ENCODE results near the gene SLC38A10.

SLC38A10 gene

DNA sequence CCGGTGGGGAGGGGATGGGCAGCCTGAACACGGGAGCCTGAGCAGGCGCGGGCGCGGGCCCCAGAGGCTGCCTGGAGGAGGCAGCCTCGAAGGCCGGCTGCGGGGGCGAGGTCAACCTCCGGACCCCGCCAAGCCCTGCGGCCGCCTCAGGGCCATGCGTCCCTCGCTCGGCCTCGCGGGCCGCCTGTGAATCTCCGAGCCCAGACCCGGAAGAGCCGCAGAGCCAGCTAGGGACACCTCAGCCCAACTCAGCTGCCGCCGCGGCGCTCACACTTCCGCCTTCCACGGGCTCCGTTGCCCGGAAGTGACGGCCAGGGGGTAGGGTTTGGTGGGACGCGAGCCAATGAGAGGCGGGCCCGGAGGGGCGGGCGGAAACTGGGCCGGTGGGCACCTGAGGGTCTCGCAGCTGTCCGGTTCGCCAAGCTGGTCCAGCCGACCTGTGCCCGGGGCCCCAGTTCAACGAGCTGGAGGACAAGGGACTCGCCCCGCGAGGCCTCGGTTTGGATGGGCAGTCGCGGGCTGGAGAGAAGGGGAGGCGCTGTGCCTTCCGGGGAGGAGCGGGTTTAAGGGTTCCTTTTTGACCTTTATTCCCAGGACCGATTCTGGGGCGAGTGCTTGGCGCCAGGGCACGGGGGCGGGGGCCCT is at the start of gene SLC38A10:
SLC38A10 (minus strand) TSS at position 277 of the 645 bp plus-strand sequence. CDS start 386 bp downstream, outside the sequence.
- DNase-seq, result peak; percentile 62 to 86

DNA sequence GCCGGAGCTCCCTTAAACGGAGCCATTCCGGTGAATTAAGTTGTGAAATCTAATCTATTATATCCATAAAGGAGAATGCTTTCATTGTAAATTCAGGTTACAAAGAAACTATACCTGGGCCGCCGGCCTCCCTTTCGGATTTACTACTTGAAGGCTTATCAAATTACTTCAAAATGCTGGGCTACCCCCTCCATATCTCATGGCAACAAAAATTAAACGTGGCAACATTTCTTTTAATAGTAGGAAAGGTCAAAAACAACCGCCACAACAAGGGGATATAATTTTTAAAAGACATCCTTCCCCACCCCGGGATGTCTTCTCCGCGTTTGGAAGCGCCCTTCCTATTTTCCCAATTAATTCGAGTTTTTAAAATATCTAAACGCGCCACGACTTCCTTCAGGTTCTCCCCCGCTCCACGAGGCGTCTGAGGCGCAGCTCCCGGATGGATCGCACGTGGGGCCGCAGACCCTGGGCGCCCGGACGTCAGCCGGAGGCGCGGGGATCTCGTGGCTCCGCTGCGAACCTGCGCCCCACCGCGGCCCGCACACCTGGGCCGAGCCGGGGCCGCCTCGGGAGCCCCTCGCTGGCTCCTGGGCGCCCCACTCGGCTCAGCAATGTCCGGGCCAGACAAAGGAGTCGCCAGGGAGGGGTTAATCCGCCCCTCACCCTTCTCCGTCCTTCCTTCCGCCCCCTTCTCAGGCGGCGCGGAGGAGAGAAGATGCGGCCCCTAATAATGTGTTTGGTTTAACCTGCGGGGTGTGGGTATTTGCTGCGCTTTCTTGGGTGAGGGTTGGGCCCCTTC is 47.4 kb upstream of the SLC38A10 start:
- DNase-seq, result no peak

DNA sequence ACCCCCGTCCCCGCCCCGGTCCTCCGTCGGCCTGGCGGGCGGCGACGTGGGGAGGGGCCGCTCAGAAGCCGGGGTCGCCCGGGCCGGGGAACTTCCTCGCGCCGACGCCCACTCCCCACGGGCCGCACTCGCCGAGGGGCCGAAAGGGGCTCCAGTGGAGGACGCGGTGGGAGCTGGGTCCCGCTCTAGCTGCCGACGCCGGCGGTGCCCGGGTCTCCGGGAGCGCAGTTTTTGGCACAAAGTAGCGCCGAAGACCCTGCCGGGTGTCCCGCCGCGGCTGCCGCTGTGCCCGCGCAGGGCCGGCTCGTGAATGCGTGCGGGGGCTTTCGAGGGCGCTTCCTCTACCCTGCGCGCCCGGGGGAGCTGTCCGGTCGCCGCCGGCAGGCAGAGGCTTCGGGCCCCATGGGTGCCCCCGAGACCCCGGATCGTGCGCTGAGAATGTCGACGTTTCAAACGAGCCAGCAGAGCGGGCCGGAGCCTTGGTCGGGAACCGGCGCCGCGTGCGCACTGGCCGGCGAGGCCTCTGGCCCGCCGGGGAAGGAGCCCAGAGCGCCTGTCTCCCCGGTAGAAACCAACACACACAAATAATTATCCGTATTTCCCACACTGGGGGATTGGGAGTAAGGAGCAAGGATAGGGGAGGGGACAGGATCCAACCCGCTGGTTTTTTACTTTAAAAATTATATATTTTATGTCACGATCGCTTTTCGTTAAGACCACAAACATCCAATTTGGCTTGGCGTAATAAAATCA is 46.6 kb upstream of the SLC38A10 start:
- DNase-seq, result no peak

DNA sequence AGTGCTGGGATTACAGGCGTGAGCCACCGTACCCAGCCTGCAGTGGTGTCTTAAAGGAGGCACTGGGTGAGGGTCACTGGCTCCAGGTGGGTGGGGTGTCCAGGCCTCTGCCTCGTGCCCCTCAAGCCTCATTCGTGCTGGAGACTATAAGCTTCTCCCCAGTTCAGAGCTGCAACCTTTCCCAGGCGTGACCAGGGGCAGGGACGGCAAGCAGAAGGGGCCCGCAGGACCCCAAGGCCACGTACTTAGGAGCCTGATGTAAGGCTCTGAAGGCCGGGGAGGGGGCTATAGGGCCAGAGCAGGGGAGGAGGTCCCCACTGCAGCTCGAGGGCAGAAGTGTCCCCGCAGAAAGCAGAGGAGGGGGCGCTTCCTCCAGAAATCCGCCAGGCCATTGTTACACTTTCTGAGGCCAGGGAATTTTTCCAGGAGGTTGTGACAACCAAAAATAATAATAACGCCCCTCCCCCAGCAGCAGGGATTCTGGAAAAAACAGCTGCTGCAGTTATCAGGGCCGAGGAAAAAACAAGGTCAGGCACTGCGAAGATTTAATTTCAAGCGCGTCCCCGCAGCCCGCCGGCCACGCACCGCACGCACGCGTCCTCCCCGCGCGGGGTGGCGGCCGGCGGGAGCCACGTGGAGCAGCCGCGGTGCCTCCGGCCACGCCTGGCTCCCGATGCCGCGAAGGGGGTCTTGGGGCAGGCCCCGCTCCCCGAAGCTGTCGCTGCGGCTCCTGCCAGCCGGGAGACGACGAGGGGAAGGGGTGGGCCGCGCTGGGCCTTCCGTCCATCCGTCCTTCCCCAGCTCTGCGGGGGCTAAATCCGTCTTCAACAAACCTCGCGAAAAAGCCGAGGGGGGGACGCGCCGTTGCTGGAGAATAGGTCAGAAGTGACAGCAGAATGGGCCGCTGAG is 45.8 kb upstream of the SLC38A10 start:
- no peak for DNase-seq

DNA sequence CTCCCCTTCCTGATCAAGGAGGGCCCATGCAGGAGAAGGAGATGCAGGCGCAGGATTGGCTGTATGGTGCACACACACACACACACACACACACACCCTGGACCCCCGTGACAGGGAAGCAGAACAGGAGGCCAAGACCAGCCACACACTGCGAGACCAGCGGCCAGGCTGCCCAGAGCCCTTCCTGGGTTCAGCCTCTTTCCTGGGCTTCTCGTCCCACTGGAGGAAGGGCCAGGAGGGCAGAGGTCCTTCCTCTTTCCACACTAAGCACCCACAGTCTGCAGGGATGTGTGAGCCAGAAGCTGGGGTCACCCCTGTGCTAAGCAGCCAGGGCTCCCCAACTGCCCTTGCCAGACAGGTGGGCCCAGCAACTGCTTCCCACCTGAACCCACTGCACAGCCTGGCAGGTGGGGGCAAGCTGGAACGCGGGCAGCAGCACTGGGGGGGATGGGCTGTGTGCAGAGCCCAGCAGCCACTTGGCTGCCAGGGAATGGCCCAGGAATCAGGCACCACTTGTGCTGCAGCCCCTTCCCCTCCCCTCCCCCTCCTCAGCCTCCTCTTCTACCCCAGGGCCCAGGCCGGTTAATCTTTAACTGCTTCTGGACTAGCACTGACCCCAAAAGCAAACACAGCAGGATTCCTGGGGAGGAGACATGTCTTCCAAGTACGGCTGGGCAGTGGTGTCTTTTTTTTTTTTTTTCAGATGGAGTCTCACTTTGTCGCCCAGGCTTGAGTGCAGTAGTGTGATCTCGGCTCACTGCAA is 44.6 kb upstream of the SLC38A10 start:
- no peak for DNase-seq

DNA sequence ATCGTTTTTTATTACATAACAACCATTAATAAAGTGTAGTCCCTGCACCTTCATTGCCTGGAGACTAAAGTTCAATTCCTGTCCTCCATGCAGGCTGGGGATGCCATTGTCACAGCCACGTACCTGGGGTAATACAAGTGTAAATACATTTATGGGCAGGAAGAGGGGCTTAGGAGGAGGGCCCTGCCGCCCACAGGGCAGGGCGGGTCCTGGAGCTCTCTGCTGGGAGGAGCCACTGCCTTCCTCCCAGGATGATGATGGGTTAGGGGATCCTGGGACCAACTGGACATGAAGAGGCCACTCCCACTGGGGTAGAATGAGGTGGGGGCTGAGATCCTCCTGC is 44.1 kb upstream of the SLC38A10 start:
- no peak for DNase-seq

DNA sequence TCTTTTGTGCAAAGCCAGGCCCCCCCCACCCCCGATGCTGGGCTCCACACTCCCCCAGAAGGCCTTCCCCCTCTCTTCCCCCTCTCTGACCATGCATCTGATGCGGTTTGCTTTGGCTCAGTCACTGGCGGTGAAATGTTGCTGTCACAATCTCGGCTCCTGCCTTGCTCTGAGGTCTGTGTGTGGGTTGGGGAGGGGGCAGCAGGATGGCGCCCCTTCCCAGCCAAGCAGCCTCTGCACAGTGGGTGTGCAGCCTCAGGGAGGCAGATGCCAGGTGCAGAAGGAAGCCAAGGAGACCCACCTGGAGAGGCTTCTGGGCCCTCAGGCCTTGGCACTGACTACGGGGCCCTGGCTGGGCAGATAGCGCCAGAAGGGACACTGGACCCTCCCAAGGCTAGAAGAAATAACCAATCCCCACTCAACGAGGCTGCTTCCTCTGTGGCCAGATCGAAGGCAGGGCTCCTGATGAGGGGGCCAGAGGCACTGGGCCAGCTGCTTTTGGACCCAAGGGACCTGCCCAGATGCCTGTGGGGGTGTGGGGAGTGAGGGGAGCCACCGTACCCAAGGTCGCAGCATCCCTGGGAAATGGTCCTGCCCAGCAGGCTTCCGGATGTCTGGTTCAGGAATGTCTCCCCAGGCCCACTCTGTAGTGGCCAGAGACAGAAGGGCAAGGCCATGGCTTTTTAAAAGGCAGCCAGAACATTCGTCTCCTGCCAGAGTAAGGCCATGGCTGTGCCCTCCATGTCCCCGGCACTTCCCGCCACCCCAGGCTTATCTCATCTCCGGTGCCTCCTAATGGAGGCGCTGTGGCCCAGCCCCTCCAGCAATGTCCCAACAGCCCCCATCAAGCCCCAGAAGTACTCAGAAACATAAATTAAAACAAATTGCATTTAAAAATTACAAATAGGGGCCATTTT is 43.4 kb upstream of the SLC38A10 start:
- no peak for DNase-seq

DNA sequence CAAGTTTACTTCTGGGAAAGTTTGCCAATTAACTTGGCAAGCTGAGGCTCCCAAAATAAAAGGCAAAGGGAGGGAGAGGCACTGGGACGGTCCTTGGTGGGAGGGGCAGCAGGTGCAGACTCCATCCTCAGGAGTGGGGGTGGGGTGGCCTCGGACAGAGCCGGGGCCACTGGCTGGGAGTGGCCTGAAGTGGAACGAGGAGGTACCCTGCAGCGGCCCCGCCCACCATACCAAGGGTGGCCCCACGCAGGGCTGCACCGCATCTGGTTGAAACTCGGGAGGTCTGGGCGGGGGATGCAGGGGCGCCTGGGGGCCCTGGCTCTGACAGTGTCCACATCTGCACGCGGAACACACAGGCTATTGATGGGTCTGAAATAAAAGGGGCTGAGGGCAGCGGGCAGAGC is 42.4 kb upstream of the SLC38A10 start:
- no peak for DNase-seq

DNA sequence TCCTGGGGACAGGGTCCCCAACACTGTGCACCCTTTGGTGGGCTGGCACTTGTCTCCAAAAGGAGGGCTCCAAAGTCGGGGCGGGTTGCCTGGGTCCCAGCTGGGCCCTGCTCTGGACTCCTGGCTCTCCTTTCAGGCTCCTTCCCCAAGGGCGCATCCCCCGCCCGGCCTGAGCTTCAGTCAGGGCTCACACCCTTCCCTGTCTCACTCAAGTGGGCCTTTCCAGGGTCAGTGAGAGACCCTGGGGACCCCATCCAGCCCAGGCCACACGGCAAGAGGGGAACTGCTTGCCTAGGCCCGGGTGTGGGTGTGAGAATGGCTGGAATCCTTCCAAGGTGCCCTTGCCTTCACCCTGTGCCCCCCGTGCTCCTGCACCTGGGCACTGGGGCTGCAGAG is 41.8 kb upstream of the SLC38A10 start:
- no peak for DNase-seq

DNA sequence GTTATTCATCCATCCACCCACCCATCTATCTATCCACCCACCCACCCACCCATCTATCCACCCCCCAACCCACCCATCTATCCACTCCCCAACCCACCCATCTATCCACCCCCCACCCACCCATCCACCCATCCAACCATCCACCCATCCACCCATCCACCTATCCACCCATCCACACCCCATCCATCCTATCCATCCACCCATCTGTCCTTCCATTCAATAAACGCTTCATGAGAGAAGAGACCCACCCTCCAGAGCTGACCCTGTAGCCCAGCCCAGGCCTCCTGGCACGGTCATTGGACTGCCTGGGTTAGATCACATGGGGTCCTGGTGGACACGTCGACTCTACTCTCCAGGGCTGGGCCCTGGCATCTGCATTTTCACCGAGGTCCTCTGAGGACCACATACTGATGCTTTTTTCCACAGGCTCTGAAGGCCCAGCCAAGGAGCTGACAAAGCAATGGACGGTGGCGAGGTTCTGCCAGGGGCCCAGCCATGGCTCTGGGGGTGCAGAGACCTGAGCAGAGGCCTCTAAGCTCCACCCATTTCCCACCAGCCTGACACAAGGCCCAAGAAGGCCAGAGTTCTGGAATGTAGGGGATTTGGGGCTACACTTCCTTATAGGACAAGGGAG is 41.3 kb upstream of the SLC38A10 start:
- DNase-seq, result no peak

DNA sequence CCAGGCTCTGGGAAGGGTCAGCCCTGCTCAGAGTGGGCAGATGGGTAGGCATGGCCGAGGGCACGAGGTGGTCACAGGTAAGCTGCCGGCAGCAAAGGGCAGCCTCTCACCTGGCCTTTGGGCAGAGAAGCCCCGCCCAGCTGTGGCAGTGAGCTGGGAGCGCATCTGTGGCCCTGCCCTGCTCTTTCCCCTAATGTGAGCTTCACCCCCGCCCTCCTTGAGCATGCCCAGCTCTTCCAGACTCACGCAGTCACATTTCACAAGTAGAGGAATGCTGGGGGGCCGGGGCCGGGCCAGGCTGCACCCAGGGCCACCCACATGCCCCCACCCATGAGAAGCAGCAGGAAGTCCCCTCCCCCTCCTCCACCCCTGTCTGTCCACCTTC is 40.7 kb upstream of the SLC38A10 start:
- DNase-seq, result no peak

DNA sequence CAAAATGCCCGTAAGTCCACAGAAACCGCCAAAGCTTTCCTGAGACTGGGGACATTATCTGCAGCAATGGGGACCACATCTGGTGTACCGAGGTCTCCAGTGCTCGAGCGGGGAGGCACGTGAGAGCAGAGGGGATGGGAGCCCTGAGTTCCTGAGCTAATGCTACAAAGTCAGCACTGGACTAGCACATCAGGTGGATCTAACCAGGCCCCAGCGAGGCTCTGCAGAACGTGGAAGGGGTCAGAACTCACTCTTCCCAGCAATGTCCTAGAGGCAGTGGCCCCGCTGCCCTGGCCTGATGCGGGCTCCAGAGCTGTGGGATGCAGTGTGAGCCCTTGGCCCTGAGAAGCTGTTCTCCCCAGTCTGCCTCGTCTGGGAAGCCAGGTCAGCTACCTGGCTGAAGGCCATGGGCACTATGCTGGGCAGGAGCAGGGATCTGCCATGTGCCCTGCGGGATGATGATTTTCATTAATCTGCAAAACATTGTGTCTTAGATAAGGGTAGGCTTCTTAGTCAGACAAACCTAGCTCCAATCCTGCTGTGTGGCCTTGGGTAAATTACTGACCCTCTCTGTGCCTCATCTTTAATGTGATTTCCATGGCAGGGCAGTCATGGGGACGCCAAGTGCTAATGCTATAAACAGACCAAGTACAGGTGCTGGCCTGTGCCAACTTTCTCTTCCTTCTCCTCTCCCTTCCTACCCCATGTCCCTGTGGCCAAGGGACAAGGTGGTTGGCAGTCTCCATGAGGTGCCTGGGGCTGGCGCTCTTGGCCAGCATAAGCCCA is 40.1 kb upstream of the SLC38A10 start:
- no peak for DNase-seq

DNA sequence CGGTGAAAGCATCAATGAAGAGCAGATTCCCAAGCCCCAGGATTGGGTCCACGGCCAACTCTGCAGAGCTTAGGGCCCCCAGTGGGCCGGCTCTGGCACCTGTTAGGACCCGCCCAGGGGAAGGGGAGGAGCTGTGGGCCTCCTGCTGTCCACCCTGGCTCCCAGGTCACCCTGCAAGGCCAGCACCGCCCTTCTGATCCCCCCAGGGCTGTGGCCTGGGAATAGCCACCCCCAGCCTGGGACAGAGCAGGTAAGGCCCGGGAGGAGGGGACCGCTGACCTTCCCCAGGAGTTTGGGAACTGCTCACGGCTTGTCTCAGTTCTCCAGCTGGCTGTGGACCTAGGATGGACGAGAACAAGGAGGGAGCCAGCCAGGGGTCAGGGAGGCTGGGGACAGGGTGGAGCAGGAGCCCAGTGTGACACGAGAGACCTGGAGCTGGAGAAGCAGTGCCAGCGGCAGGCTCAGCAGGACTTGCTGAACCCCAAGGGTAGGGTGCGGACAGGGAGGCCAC is 39.3 kb upstream of the SLC38A10 start:
- no peak for DNase-seq

DNA sequence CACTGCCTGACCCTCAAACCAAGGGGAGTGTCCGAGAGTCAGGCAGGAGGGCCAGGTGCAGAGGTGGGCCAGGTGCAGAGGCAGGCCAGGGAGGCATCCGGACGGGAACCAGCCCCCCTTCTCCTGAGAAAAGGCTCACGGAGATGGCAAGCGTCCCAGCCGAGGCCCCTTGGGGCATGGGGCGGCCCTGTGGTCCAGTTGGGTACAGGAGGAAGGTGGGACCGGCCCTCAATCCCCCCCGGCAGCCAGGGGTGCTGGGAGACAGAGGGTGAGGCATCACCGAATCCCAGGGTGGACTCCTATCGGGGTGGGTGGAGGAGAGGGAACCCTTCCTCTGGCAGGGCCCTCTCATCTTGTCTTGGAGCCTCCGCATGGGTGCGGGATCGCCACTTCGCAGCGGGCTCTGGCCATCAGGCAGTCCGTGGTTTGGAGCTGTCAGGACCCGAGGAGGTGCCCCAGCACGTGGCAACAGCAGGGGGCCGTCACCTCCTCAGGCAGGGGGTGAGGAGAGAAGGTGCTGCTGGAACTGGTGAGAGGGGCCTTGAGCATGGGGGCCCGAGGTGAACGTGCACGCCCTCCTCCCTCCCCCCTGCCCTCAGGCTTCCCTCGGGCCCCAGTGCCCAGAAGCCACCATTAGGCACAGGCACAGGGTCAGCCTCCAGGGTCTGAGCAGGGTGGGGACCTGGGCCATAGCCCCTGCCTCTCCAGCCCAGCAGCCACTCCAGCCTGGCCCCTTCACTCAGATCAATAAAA is 38.7 kb upstream of the SLC38A10 start:
- no peak for DNase-seq

DNA sequence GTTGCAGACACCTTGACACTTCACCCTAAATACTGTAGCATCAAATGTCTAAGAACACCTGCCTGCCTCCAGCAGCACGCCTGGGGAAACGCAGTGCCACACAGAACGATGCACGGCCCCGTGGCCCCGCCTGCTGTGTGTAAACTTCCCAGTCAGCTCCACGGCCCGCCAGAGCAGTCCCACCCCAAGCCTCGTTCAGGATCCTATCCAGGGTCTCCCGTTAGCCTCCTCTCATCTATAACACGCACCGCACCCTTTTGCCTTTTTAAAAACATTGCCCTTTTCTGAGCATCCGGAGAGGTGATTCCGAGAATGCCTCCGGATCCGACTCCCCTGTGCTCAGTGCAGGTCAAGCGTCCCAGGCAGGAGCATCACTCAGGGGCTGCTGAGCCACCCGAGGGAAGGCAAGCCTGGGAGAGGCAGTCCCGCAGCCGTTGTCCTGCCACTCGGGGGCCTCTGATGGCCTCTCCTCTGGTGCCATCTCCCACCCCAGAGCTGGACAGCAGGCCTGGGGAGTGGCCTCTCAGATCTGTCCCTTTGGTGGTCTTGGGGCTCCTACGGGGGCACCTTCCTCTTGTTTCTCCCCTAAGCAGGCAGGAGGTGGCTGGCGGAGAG is 37.9 kb upstream of the SLC38A10 start:
- DNase-seq, result no peak

DNA sequence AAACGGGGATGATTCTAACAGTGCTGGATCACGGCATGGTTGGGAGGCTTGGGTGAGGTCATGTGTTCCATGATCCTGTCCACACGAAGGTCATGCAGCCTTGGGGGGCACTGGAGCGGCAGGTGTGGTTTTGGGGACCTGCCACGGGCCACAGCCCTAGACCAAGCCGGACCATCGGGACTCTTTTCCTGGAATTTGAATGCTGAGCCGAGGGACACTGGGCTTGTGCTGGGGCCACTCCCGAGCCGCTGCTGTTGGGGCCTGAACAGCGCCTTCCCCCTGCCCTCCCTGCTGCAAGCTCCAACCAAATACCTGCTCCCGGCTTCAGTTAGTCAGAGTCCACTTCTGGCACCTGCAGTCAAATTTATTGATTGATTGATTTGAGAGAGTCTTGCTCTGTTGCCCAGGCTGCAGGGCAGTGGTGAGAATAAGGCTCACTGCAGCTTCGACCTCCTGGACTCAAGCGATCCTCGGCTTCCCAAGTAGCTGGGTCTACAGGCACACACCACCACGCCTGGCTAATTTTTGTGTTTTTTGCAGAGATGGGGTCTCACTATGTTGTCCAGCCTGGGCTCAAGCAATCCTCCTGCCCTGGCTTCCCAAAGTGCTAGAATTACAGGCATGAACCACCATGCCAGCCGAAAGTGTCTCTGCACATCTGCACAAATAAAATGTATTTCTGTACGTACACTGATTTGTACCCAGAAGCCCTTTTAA is 37.2 kb upstream of the SLC38A10 start:
- DNase-seq, result no peak

DNA sequence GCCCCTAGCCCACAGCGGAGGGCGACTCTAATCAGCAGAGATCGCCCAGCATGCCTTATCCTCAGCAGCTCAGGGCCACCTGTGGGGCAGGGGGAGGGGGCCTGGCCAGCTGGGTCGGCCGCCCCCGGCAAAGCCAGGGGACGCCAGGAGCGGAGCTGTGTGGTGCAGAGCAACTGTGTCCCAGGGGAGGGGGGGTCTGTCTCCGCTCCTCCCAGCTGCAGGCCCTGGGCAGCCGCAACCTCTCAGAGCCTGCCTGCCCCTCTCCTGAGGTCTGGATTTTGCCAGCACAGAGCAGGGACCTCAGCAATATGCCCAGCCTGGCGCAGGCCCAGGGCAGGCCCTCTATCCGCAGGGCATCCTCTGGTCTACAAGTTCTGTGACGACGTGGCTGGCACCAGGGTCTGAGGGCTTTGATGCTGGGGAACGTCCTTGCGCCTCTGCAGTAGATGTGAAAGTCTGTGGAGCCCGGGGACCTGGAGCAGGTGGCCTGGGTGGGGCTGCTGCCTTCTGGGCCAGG is 36.5 kb upstream of the SLC38A10 start:
- no peak for DNase-seq
